ENCODE data around the gene MARCHF4. TPM values are rescaled to one million over a fixed set of nuclear protein-coding genes. Genes with fewer than 3 reads are reported as not detected.

MARCHF4 gene
- total RNA-seq, 4 donors from 2014 or later: not detected

- DNase-seq (ENCODE audit: low spot score in 2 of 2): no peak
- Histone ChIP-seq H3K4me3 (no peak overlapping the region), H3K36me3 (peaks cover 0 to 11% (median 0%) of the 10 kb centered on the region in 3 donors), H3K27me3 (no peaks in the 10 kb centered on the region), H3K27ac (no peak overlapping the region), H3K9me3 (no peaks in the 10 kb centered on the region), H3K4me1 (peaks cover 0 to 9% (median 3%) of the 10 kb centered on the region in 4 donors)
- WGBS, 2 donors: 89 to 91% methylated on average over 7 of the region's 7 CpGs
- TF ChIP-seq EP300 (IDR thresholded peaks at IDR 0.05) (no peak), CTCF (IDR thresholded peaks at IDR 0.05) (no peak), POLR2A (IDR thresholded peaks at IDR 0.05) (no peak)
These were observed 38.3 kb upstream of the MARCHF4 start for GRCh38 chr2:216410550-216410949.

GRCh38 chr2:216408426-216409290 lies 36.4 kb upstream of the MARCHF4 start:
- Histone ChIP-seq H3K27ac (no peak overlapping the region), H3K27me3 (no peaks in the 10 kb centered on the region), H3K36me3 (no peaks in the 10 kb centered on the region), H3K4me1 (peaks cover 0 to 8% (median 3%) of the 10 kb centered on the region in 4 donors), H3K9me3 (no peaks in the 10 kb centered on the region), H3K4me3 (no peak overlapping the region)
- DNase-seq (ENCODE audit: low spot score in 2 of 2): no peak
- 60 to 61% methylated on average over 11 of the region's 11 CpGs for WGBS, 2 donors
- no peak for TF ChIP-seq EP300 (IDR thresholded peaks at IDR 0.05)
- no peak for TF ChIP-seq CTCF (IDR thresholded peaks at IDR 0.05)
- no peak for TF ChIP-seq POLR2A (IDR thresholded peaks at IDR 0.05)

- Histone ChIP-seq H3K27me3 (no peaks in the 10 kb centered on the region), H3K9me3 (no peaks in the 10 kb centered on the region), H3K4me3 (no peak overlapping the region), H3K36me3 (no peaks in the 10 kb centered on the region), H3K27ac (no peak overlapping the region), H3K4me1 (no peaks in the 10 kb centered on the region)
- no peak for TF ChIP-seq EP300 (IDR thresholded peaks at IDR 0.05)
- no peak for TF ChIP-seq POLR2A (IDR thresholded peaks at IDR 0.05)
- TF ChIP-seq CTCF (IDR thresholded peaks at IDR 0.05): no peak
- WGBS, 2 donors: 40 to 41% methylated on average over 3 of the region's 3 CpGs
- DNase-seq (ENCODE audit: low spot score in 2 of 2): no peak
These were observed 34.5 kb upstream of the MARCHF4 start for GRCh38 chr2:216406826-216407225.

GRCh38 chr2:216405588-216405987 lies 33.3 kb upstream of the MARCHF4 start:
- 73 to 83% methylated on average over 7 of the region's 7 CpGs for WGBS, 2 donors
- no peaks in the 10 kb centered on the region for H3K36me3 ChIP-seq
- no peak overlapping the region for H3K4me3 ChIP-seq
- no peaks in the 10 kb centered on the region for H3K27me3 ChIP-seq
- TF ChIP-seq POLR2A (IDR thresholded peaks at IDR 0.05) (no peak), EP300 (IDR thresholded peaks at IDR 0.05) (no peak), CTCF (IDR thresholded peaks at IDR 0.05) (no peak)
- no peaks in the 10 kb centered on the region for H3K4me1 ChIP-seq
- DNase-seq (ENCODE audit: low spot score in 2 of 2): no peak
- no peaks in the 10 kb centered on the region for H3K9me3 ChIP-seq
- no peak overlapping the region for H3K27ac ChIP-seq

- peak; percentile 25 to 59 for DNase-seq (ENCODE audit: low spot score in 2 of 2)
- WGBS, 2 donors: 58 to 74% methylated on average over 5 of the region's 5 CpGs
- Histone ChIP-seq H3K27me3 (no peaks in the 10 kb centered on the region), H3K36me3 (no peaks in the 10 kb centered on the region), H3K4me3 (no peak overlapping the region), H3K9me3 (no peaks in the 10 kb centered on the region), H3K4me1 (no peaks in the 10 kb centered on the region), H3K27ac (no peak overlapping the region)
- TF ChIP-seq CTCF (IDR thresholded peaks at IDR 0.05) (peak; percentile 34 to 79 (median 71)), POLR2A (IDR thresholded peaks at IDR 0.05) (no peak), EP300 (IDR thresholded peaks at IDR 0.05) (no peak)
These were observed 31.8 kb upstream of the MARCHF4 start for GRCh38 chr2:216404010-216404618.
